NCI-H774 (cell line): ENCODE data around the gene ZNF431.
"Not testable (repeated sequence)": the region's sequence is repeated elsewhere in the genome, so short reads cannot be mapped to it uniquely, and the experiment has no call there.

Experiments
- DNase-seq: peaks from one replicate; lab custom pipeline; 2025; lab: John Stamatoyannopoulos, UW

The ZNF431 gene

DNA sequence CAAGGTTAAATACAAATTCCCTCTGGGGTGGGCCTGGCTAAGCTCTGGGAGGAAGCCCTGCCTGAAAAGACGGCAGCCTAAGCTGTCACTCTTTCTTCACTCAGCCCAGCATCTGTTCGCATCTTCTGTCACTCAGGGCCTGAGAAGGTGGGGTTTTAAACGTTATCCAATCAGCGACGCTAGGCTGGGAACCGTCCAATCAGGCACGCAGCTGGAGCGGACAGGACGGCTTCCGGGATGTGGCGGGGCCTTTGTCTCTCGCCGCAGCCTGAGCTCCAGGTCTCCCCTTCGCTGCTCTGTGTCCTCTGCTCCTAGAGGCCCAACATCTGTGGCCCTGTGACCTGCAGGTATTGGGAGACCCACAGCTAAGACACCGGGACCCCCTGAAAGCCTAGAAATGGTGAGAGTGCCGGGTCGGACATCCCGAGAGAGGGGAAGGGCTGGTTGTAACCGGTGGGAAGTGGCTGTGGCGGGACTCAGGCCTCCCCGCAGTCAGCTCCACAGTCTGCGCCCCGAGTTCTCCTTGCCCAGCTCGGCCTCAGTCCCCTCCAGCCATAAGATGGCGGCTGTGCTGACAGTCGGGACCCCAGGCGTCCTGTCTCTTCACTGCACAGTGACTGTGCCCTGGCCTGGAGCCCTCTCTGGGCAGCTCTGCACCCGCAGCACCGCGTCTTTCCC, at the start of gene ZNF431:
ZNF431 (plus strand) TSS at position 254 of the 678 bp plus-strand sequence; CDS start at position 398, 144 bp downstream.
- peak; percentile 93 for DNase-seq

DNA sequence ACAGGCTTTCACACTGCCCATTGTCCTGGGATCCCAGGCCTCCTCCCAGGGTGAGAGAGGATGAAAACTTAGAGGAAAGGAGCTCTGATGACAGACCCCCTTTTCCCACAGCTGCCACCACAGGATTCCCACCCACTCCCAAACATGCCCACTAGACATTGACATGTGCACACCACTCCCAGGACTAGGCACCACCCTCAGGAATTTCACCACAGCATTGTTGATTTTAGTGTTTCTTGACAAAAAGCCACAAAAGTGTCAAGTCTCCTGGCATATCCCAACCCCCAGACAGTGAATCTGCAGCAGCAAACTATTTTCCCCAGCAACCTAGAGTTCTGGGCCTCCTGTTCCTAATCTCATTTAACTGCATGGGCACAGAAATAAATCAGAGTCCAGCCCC, 49.7 kb upstream of the ZNF431 start:
- no peak for DNase-seq

DNA sequence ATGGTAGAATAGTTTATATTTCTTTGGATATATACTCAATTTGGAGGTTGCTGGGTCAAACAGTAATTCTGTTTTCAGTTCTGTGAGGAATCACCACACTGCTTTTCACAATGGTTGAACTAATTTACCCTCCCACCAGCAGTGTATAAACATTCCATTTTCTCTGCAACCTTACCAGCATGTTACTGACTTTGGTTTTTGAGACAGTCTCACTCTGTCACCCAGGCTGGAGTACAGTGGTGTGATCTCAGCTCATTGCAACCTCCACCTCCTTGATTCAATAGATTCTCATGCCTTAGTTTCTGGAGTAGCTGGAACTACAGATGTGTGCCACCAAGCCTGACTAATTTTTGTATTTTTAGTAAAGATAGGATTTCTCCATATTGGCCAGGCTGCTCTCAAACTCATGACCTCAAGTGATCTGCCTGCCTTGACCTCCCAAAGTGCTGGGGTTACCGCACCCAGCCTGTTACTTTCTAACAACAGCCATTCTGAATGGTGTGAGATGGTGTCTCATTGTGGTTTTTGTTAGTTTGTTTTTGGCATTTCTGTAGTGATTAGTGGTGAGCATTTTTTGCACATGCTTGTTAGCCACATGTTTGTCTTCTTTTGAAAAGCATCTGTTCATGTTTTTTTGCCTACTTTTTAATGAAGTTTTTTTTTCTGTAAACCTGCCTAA, 47.4 kb upstream of the ZNF431 start:
- DNase-seq, result no peak

DNA sequence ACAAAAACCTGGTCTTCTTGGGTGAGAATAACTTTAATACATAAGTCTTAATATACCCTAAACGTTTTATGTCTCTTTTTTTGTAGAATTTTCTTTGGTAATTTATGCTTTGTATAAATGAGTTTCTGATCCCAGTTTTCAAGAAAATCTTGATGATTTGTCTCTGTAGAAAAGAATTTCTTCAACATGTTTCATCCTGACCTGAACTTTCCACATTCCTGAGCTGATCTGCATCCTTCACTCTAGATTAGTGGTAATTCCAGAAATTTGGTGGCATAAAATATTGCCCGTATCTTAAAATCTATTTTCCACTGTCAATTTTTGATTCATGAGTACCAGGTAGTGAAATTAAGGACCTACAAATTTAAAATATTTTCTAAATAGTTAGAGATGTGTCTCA, 43.5 kb upstream of the ZNF431 start:
- DNase-seq, result no peak

DNA sequence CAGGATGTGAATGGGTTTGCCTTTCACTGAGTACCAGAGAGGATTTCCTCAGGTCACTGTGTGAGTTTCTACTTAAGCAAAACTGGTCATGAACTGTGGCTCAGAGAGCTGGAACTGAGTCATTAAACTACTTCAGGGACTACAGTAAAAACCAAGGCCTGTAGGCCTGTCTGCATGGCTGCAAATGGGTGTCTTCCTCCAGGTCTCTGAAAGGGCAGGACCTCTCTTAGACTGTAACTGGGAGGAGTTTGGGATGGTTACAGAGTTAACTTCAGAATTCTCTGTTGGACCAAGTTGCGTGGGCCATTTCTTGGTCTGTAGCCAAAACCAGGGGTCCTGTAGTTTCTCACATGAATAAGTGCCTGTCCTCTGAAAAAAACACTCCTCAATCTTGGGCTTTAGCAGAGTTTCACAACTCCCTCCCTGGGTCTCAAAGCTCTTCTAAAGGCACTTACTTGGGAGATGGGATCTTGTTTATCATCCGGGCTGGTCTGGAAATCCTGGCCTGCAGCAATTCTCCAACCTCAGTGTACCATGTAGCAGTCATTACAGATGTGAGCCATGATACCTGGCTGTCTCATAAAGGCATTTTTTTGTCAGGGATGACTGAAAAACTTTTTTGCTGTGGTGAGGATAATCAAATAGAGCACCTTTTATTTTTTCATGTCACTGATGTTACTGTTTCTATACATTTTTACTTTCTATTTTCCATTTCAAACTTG, 40.2 kb upstream of the ZNF431 start:
- no peak for DNase-seq

DNA sequence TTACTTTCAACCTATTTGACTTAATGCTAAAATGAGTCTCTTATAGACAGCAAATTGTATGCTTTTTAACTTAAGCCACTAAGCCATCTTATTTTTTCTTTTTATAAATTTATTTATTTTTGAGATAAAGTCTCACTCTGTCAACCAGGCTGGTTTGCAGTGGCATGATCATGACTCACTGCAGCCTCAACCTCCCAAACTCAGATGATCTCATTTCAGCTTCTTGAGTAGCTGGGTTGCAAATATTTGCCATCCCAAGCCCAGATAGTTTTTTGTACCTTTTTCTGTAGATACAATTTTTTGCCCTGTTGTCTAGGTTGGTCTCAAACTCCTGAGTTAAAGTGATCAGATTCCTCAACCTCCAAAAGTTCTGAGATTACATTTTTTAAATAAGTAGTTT, 32.7 kb upstream of the ZNF431 start:
- DNase-seq, result no peak

DNA sequence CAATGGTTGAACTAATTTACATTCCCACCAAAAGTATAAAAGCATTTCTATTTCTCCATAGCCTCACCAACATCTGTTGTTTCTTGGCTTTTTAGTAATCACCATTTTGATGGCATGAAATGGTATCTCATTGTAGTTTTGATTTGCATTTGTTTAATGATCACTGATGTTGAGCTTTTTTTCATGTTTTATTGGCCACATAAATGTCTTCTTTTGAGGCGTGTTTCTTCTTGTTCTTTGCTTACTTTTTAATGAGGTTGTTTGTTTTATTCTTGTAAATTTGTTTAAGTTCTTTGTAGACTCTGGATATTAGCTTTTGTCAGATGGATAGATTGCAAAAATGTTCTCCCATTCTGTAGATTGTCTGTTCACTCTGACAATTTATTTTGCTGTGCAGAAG, 31.7 kb upstream of the ZNF431 start:
- no peak for DNase-seq

DNA sequence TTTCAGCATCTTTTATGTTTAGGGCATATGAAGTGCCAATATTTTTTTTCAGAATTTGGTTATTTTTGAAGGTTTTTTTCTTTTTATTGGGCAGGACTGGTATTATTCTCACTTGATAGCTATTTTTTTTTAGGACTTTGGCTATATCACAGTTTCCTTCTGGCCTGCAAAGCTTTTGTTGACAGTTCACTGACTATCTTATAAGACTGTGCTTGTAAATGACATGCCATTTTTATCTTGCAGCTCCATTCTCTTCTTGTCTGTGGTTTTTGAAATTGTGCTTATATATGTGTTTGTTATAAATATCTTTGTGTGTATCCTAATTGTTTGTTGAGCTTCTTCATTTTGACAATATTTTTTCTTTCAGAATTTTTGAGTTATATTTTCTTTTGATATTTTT, 26.4 kb upstream of the ZNF431 start:
- DNase-seq, result no peak

DNA sequence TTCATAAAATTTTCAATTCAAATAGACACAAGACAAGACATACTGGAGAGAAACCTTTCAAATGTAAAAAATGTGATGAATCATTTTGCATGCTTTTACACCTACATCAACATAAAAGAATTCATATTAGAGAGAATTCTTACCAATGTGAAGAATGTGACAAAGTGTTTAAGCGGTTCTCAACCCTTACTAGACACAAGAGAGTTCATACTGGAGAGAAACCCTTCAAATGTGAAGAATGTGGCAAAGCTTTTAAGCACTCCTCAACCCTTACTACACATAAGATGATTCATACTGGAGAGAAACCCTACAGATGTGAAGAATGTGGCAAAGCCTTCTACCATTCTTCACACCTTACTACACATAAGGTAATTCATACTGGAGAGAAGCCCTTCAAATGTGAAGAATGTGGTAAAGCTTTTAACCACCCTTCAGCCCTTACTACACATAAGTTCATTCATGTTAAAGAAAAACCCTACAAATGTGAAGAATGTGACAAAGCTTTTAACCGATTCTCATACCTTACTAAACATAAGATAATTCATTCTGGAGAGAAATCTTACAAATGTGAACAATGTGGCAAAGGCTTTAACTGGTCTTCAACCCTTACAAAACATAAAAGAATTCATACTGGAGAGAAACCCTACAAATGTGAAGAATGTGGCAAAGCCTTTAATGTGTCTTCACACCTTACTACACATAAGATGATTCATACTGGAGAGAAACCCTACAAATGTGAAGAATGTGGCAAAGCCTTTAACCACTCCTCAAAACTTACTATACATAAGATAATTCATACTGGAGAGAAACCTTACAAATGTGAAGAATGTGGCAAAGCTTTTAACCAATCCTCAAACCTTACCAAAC, 24.6 kb upstream of the ZNF431 start:
- DNase-seq, result no peak

DNA sequence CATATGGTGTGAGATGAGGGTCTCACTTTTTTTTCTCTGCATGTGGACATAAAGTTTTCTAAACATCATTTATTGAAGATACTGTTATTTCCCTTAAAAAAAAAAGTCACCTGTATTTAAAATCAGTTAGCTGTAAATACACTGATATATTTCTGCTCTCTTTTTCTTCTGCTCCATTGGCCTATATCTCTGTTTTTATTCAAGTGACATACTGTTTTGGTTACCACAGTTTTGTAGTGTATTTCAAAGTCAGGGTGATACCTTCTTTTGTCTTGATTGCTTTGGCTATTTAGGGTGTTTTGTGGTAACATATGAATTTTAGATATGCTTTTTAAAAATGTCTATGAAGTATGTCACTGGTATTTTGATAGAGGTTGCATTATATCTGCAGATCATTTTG, 15.8 kb upstream of the ZNF431 start:
- no peak for DNase-seq

DNA sequence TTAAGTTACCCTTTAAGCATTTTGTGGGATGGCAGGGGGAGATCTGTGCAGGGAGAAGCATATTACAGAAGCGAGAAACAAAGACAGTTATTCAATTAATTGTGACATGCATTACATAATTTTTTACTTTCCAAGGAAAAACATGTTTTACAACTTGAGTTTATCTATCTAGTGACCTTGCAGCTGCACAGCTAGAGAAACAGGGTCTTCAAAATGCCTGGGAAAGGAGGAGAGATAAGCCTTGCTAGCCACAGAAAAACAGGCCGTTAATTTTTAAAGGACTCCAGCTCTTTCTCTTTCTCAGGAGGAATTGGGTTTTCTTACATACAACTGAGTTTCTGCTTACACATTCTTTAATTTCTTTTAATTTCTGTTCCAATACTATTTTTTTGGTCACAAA, 14.8 kb upstream of the ZNF431 start:
- DNase-seq, result no peak

DNA sequence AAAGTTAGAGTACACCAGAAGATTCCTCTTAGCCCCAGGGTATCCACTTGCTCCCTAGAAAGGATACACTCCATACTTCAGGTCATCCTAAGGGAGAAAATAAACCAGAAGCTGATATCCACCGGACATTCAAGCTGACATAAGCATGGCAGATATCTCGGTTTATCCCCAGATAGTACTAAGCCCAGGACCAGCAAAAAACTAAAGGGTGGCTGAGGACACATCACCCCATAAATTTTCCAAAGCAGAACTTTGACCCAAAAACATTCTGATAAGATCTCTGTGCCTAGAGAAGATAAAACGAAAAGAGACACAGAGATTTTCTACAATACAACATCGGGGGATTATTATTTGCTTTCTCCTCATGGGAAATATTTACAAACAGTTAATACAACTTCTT, 13.9 kb upstream of the ZNF431 start:
- no peak for DNase-seq

DNA sequence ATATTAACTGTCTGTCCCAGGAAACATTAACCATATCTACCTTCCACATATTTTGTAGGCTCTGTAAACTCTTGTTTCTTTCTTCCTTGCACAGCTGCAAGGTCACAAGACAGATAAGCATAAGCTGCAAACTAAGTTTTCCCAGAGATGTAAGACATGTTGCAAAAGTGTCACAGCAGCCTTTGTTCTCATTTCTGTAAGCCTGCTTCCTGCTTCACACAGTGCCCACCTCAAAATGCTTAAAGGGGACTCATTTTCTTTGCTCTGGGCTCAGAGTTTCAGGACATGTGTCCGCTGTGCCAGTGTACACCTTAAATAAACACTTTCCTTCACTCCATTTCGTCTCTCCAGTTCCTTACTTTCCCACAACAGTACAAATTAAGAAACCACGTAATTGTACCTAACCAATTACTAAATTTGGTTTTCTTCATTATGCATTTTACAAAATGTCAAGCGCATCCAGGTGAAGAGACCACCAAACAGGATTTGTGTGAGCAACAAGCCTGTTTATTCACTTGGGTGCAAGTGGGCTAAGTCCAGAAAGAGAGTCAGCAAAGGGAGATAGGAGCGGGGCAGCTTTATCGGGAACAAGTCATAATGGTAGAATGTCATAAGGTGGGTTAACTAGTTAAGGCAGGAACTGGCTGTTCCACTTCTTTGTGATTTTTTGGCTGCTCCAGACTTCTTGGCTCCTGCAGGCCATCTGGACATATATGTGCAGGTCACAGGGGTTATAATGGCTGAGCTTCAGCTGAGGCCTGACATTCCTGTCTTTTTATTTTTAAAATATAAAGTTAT, 12.7 kb upstream of the ZNF431 start:
- no peak for DNase-seq

DNA sequence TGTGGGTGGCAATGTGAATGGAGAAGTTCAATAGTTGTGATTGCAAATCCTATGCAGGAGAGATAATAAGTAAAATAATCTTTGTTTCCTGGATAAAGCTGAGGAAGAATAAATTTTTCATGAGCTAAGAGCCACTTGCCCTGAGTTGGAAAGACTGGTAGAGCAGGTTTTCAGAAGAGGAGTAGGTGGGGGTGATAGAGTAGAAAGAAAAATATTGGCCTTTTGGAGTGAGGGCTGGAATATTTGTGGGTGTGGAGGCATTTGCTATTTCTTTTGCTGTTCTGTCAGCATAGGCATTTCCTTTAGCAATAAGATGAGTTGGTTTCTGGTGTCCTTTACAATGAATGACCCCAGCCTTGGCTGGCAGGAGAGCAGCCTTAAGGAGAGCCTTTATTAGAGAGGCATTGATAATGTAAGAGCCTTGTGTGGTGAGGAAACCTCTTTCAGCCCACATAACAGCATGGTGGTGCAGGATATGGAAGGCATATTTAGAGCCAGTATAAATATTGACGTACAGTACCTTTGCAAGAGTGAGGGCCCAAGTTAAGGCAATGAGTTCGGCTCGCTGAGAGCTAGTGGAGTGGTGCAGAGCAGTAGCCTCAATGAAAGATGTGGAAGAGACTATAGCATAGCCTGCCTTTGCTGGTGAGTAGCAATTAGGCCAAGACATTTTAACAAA, 11.6 kb upstream of the ZNF431 start:
- DNase-seq, result no peak

DNA sequence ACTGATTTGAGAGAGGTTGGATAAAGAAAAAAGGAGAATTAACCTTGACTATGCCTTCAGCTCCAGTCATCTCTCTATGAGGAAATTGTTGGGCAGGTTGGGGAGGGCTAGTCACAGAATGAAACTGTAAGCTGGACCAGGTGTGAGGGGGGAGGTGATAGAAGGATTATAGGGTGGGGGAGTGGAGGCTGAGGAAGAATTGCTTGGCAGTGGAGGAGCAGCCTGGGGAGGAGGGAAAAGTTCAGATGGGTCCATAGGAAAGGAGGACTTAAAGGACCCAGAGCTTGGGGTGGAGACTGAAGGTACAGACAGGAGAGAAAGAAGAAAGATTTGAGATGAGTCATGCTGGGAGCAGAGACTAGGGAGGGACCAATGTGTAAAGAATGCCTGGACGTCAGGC, 8.2 kb upstream of the ZNF431 start:
- no peak for DNase-seq

DNA sequence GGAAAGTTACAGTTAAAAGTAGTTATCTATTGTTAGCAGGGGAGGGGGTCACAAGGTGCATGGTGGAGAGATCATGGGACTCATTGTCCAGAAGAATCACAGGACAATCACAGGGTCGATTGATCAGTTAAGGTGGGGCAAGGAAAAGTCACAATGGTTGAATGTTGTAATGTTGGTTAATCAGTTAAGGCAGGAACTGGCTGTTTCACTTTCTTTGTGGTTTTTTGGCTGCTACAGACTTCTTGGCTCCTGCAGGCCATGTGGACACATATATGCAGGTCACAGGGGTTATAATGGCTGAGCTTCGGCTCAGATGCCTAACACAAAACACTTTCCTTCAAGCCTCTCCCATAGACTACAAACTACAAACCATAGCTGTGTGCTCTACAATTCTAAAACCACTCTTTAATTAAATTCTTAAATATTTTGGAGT, 6.9 kb upstream of the ZNF431 start:
- no peak for DNase-seq

DNA sequence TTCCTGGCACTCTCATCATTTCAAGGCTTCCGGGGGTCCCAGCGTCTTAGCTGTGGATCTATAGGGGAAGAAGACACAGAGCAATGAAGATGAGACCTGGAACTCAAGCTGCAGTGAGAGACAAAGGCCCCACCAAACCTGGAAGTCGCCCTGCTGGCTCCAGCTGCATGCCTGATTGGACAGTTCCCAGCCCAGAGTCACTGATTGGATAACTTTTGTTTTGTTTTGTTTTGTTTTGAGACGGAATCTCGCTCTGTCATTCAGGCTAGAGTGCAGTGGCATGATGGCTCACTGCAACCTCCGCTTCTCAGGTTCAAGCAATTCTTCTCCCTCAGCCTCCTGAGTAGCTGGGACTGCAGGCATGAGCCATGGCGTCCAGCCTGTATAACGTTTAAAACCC, 6.4 kb upstream of the ZNF431 start:
- no peak for DNase-seq

DNA sequence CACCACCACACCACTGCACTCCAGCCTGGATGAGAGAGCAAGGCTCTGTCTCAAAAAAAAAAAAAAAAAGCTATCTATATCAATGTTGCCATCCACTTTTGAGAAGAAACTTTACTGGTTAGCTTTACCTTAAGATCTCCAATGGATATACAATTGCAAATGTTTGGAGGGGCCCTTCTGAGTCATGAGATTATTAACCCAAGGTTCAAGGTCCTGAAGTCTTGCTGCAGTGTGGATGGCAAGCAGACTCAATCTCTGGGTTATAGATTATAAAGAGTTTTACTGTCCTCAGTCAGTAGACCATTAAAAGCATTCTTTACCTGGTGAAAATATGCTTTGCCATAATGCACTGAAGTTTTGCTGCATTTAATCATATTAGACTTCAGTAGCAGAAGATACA, 3.7 kb upstream of the ZNF431 start:
- no peak for DNase-seq

DNA sequence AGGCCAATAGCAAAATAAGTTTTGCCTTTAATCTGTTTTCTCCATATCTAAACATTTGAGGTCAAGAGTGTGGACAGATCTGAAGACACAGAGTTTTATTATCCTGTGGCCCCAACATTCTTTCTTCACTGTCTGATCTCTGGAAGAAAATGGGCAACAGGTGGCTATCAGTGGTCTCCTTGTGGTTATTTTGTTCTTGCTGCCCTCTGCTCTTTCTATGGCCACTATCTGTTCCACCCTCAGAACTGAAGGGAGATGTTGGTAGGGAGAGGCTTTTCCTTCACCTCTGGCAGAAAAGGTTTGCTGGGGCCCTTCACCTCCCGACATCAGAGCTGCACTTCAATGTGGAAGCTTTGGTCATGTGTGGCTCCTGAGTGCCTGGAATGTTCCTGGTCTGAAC, 834 bp upstream of the ZNF431 start:
- DNase-seq, result not testable (repeated sequence)

DNA sequence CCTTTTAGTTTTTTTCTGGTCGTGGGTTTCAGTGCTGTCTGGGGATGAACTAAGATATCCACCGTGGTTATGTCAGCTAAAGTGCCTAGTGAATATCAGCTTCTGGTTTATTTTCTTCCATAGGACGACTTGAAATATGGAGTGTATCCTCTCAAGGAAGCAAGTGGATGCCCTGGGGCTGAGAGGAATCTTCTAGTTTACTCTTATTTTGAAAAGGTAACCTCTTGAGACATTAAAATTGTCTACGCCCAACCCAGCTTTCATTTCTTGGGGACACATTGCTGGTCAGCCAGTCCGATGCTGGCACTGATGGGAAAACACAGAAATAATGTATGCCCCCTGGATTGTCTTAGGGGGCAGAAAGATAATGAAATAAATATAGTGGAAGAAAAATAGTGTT, 1.6 kb downstream of the ZNF431 start:
- DNase-seq, result no peak

DNA sequence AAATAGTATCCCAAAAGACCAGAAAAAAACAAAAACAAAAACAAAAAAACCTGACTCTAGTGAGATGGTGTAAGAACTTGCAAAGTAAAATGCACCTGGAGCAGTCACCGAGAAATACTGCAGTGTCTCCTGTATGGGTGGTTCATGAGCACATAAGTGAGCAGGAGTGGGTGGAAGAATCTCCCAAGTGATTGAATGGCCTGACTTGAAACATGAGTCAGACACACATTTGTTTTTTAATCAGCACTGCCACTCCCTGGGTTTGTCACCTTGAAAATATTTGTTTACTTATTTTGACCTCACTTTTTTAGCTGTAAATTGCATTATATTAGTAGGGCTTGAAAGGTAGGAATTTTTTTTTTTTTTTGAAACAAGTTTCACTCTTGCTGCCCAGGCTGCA, 2.0 kb downstream of the ZNF431 start:
- DNase-seq, result no peak
